ENCODE results near the gene CALML6.

CALML6 gene

DNA sequence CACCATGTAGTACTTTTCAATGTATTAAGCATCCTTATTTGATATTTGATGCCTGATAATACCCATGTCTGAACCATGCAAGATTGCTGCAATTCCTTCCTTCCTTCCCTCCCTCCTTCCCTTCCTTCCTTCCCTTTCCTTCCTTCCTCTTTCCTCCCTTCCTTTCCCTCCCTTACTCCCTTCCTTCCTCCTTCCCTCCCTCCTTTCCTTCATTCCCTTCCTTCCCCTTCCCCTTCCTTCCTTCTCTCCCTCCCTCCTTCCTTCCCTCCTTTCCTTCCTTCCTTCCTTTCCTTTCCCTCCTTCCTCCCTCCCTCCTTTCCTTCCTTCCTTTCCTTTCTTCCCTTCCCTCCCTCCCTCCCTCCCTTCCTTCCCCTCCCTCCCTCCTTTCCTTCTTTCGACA is 33.7 kb downstream of the CALML6 start:
- peaks cover 2% of the 10 kb centered on the region for H3K4me1 Mint-ChIP-seq (ENCODE audit: low read depth)
- H3K9me3 Mint-ChIP-seq: peaks cover 9% of the 10 kb centered on the region
- DNase-seq: no peak
- no peak overlapping the region for H3K4me3 Mint-ChIP-seq
- H3K27me3 Mint-ChIP-seq: peaks cover 14% of the 10 kb centered on the region
- H3K27ac Mint-ChIP-seq: no peak overlapping the region
- H3K36me3 Mint-ChIP-seq (ENCODE audit: low read depth): no peaks in the 10 kb centered on the region

DNA sequence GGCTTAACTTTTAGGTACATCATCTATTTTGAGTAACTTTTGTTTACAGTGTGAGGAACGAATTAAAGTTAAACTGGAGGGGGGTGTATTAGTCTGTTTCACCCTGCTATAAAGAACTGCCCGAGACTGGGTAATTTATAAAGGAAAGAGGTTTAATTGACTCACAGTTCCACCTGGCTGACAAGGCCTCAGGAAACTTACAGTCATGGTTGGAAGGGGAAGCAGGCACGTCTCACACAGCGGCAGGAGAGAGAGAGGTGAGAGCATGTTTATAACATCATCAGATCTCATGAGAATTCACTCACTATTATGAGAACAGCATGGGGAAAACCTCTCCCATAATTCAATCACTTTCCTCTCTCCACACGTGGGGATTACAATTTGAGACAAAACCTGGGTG is 35.9 kb downstream of the CALML6 start:
- peaks cover 9% of the 10 kb centered on the region for H3K9me3 Mint-ChIP-seq
- H3K4me3 Mint-ChIP-seq: no peak overlapping the region
- H3K27ac Mint-ChIP-seq: no peak overlapping the region
- H3K4me1 Mint-ChIP-seq (ENCODE audit: low read depth): peaks cover 2% of the 10 kb centered on the region
- DNase-seq: no peak
- H3K36me3 Mint-ChIP-seq (ENCODE audit: low read depth): no peaks in the 10 kb centered on the region
- peaks cover 10% of the 10 kb centered on the region for H3K27me3 Mint-ChIP-seq

DNA sequence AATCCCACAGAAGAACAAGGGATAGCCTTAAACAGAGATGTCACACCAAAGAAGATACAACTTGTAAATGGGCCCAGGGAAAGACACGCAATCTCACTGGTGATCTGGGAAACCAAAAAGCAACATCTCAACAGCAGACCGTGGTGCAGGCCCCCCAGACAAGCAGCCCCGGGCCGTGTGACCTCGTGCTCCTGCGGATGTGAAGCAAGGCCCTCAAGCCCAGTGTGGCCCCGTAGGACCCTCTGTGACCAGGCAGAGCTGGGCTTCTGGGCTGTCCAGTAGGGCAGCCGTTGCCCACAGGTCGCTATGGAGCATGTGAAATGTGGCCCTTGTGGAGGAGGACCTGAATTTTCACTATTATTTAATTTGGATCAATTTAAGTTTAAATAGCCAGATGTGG is 39.0 kb downstream of the CALML6 start:
- Mint-ChIP-seq H3K4me3 (no peak overlapping the region), H3K9me3 (peaks cover 9% of the 10 kb centered on the region), H3K27ac (no peak overlapping the region), H3K4me1 (ENCODE audit: low read depth) (peaks cover 2% of the 10 kb centered on the region), H3K27me3 (peaks cover 20% of the 10 kb centered on the region), H3K36me3 (ENCODE audit: low read depth) (no peaks in the 10 kb centered on the region)
- no peak for DNase-seq

DNA sequence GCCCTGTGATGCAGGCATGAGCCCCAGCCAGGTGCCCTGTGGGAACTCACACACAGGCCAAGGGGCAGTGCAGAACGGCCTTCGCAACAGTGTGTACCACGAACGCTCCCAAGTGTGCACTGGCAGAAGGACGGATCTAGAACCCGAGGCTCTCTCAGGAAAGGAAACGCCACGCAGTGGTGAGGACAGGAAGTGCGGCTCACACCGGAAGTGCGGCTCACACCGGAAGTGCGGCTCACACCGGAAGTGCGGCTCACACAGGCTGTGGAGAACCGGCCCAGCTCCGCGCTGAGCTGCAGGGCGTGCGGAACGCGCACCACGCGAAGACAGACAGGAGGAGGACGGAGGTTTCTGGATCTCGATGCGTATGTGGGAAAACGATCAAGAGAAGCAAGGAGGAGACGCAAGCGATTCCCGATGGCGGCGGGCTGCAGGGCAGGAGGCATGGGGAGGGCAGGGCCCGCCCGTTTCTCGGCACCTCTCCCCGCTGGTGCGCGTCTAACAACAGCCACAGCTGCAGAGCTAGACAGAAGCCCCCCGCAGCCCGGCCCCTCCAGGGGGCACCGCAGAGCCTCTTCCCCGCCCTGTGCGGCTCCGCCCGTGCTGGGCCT is 39.9 kb downstream of the CALML6 start:
- Mint-ChIP-seq H3K4me1 (ENCODE audit: low read depth) (peaks cover 7% of the 10 kb centered on the region), H3K4me3 (no peak overlapping the region)

DNA sequence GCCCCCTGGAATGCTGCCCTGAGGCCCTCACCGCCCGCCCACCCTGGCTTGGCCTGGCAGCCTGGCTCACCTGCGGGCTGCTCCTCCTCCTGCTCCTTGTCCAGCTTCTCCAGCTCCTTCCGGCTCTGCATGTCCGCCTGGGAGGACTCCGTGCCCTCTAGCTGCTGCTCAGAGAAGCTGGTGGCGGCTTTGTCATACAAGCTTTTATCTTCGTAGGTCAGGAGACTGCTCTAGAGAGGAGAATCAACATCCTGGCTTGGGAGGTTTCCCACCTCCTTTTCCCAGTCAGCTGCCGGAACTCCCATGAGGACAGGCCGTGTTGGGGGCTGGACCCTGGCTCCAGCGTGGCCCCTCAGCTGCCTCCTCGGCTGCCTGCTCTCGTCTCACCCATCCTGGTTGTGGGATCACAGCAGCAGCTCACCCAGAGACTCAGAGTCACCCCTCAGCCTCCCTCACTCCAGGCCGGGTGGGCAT is 40.6 kb downstream of the CALML6 start:
- Mint-ChIP-seq H3K27ac (no peak overlapping the region), H3K9me3 (peaks cover 9% of the 10 kb centered on the region), H3K4me1 (ENCODE audit: low read depth) (peaks cover 10% of the 10 kb centered on the region), H3K27me3 (peaks cover 23% of the 10 kb centered on the region), H3K4me3 (no peak overlapping the region), H3K36me3 (ENCODE audit: low read depth) (no peaks in the 10 kb centered on the region)
- DNase-seq: no peak

More for the DNA sequence above, 39.9 kb downstream of the CALML6 start:
- Mint-ChIP-seq H3K27ac (no peak overlapping the region), H3K36me3 (ENCODE audit: low read depth) (no peaks in the 10 kb centered on the region), H3K9me3 (peaks cover 9% of the 10 kb centered on the region), H3K27me3 (peaks cover 22% of the 10 kb centered on the region)
- DNase-seq: peak; percentile 45

DNA sequence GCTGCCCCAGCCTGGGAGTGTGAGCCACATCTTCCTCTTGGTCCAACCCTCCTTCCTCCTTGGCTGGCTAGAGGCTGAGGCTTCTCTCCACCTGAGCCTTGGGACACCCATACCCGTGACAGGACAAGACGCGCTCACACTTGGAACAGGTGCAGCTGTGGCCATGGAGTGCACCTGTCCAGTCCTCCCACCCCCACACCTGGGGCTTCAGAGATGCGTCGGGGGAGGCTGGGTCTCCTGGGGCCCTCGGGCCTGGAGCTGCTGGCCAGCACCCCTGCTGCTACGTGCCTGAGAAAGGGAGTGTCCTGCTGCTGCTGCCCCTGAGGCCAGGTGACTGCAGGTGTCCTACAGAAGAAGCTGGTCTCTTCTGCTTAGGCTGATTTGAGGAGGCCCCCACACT is 41.0 kb downstream of the CALML6 start:
- Mint-ChIP-seq H3K4me3 (no peak overlapping the region), H3K27ac (no peak overlapping the region), H3K9me3 (peaks cover 5% of the 10 kb centered on the region), H3K36me3 (ENCODE audit: low read depth) (no peaks in the 10 kb centered on the region), H3K27me3 (peaks cover 28% of the 10 kb centered on the region), H3K4me1 (ENCODE audit: low read depth) (peaks cover 10% of the 10 kb centered on the region)
- DNase-seq: no peak

DNA sequence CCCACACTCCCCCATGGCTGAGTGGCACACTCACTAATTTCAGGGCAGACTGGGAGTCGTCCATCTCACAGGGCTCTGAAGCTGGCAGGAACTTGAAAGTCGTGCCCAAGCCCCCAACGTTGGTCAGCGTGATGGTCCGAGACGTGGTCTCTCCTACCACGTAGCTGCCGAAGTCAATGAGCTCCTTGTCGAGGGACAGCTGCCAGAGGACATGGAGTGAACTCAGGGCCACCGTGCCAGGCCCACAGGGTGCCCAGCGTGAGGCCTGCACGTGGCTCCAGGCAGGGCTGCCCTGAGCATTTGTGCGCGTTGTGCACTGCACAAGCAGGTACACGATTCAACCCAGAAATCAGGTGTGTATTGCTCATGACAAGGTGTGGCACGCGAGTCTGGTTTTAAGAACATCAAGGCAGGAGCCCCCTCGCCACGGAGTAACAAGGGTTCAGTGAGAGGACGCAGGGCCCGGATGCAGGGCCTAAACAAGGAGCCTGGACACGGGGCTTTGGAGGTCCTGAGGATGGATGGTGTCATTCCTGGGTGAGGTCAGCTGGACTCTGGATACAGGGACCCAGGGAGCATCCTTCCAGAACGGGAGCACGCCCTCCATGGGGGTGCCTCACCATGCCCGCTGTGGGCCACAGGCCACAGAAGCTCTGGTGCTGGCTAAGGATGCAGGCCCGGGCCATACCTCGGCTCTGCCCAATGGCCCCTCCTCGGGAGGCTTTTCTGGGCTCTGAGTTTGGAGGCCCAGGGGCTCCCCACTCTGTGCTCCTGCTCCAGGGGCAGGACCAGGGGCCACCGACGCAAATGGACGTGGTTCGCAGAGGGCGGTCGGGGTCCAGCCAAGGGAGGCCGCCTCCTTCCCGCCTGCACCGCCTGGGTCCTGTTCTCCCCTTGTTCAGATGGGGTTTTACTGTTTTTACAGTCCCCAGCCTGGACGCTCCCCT is 41.8 kb downstream of the CALML6 start:
- no peak for DNase-seq
- Mint-ChIP-seq H3K27ac (no peak overlapping the region), H3K4me1 (ENCODE audit: low read depth) (peaks cover 10% of the 10 kb centered on the region), H3K4me3 (no peak overlapping the region), H3K27me3 (peaks cover 32% of the 10 kb centered on the region), H3K36me3 (ENCODE audit: low read depth) (no peaks in the 10 kb centered on the region), H3K9me3 (no peaks in the 10 kb centered on the region)

DNA sequence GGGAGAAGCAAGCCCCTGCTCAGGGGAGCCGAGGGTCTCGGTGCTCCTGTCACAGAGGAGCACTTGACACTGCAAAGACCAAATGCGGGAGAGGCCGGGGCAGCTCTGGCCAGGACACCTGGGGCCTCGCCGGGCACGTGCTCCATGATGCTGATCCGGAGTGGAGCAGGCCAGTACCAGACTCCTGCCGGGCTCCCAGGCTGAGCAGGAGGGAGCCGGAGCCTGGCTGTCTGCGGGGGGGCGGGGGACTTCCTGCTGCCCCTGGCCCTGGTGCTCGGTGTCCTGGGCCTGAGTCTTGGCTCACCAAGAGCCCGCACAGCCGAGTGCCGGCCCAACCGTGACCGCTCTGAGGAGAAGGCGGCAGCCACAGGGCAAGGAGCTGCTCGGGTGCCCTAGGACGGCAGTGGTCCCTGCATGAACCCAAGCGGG is 42.5 kb downstream of the CALML6 start:
- H3K4me1 Mint-ChIP-seq (ENCODE audit: low read depth): peaks cover 10% of the 10 kb centered on the region
- H3K36me3 Mint-ChIP-seq (ENCODE audit: low read depth): no peaks in the 10 kb centered on the region
- H3K9me3 Mint-ChIP-seq: no peaks in the 10 kb centered on the region
- peaks cover 35% of the 10 kb centered on the region for H3K27me3 Mint-ChIP-seq
- no peak overlapping the region for H3K4me3 Mint-ChIP-seq
- no peak overlapping the region for H3K27ac Mint-ChIP-seq
- no peak for DNase-seq

DNA sequence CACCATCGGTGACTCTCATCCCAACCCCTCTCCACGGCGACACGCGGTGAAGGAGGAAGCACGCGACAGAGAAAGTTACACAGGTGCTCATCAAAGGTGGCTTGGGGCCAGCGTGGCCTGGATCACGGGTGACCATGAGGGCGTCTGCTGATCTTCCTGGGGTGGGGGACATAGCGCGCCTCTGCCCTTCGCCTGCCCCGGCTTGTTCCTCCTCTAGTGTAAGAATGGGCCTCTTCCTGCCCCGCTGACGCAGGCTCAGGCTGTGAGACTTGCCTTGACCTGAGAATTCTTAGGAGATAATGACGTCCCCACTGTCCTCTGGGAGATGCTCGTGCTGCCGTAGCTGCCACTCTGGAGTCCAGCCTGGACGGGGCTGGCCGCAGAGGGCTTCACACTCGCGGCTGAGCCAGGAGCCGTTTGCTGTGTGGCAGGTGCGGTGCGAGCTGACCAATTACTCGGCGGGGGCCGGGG is 43.0 kb downstream of the CALML6 start:
- no peaks in the 10 kb centered on the region for H3K9me3 Mint-ChIP-seq
- no peak overlapping the region for H3K27ac Mint-ChIP-seq
- DNase-seq: no peak
- no peak overlapping the region for H3K4me3 Mint-ChIP-seq
- H3K36me3 Mint-ChIP-seq (ENCODE audit: low read depth): no peaks in the 10 kb centered on the region
- H3K4me1 Mint-ChIP-seq (ENCODE audit: low read depth): peaks cover 10% of the 10 kb centered on the region
- H3K27me3 Mint-ChIP-seq: peaks cover 39% of the 10 kb centered on the region

DNA sequence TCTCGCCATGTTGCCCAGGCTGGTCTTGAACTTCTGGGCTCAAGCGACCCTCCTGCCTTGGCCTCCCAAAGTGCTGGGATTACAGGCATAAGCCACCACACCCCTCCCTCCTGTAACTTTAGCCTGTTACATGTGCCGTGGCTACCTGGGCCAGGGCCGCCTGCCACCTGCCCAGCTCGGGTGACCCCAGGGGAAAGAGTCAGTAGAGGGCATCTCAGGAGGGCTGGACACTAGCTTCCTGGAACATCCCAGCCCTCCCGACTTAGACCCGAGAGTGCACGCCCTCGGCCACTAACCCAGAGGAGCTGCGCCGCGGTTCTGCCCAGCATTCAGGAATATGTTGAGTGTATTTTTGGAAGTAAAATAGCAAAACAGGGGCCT is 44.4 kb downstream of the CALML6 start:
- no peaks in the 10 kb centered on the region for H3K36me3 Mint-ChIP-seq (ENCODE audit: low read depth)
- H3K4me1 Mint-ChIP-seq (ENCODE audit: low read depth): peaks cover 10% of the 10 kb centered on the region
- peaks cover 41% of the 10 kb centered on the region for H3K27me3 Mint-ChIP-seq
- no peaks in the 10 kb centered on the region for H3K9me3 Mint-ChIP-seq
- no peak overlapping the region for H3K4me3 Mint-ChIP-seq
- no peak for DNase-seq
- H3K27ac Mint-ChIP-seq: no peak overlapping the region

DNA sequence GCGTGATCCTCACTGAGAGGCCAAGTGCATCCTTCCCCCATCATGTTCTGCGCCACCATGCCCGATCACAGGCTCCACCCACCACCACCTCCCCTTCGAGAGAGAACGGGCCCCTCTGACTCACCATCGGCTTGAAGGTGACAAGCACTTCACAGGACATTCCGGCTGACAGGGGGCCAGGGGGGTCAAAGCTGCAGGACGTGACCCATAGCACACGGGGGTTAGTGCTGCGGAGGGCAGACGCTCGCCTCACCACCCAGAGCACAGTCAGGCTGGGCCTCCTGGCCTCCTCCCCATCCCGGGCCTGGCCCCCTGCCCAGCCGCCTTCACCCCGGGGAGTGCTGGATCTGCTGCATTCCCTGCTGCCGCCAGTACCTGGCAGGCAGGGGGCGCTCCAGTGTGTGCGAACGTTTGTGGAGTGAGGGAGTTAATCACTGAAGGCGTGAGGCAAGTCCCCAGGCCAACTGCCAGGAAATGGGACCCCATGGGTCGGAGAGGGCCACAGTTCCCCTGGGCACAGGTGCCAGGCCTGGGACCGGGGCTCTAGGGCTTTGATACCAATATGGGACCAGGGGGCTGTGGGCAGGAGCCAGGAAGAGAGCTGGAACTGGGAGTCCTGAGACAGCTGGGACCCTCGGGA is 44.9 kb downstream of the CALML6 start:
- Mint-ChIP-seq H3K27me3 (peaks cover 41% of the 10 kb centered on the region), H3K27ac (no peak overlapping the region), H3K36me3 (ENCODE audit: low read depth) (no peaks in the 10 kb centered on the region), H3K4me1 (ENCODE audit: low read depth) (peaks cover 9% of the 10 kb centered on the region), H3K4me3 (no peak overlapping the region), H3K9me3 (no peaks in the 10 kb centered on the region)
- DNase-seq: peak; percentile 83

DNA sequence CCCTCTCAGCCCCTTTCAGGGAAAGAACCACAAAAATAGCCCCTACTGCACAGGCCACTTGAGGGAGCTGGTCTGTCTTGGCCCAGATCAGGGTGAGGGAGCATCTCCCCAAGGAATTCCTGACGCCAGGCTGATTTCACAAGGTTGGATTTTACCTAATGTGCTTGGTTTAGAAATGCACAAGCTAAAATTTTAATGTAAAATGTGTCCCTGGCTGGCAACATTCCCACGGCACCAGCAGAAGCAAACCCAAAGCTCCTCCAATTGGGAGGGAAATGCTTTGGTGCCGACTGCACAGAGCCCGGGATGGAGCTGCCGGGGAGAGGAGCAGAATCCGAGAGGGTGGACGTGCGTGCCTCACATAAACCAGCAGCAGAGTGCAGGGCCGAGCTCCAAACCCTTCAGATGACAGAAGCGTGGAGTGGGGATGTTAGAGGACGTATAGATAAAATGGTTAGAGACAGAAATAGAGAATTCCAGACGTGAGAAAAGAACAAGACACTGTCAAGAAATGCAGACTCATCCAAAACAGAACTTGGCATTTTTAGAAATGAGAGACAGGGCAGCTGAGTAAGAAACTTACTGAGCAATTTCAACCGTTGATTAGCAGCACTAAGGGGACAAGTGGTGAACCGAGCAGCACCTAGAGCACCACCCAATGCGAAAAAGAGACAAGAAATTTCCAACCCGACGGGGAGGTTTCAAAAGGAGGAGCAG is 45.6 kb downstream of the CALML6 start:
- H3K9me3 Mint-ChIP-seq: no peaks in the 10 kb centered on the region
- DNase-seq: no peak
- H3K27ac Mint-ChIP-seq: no peak overlapping the region
- no peak overlapping the region for H3K4me3 Mint-ChIP-seq
- peaks cover 41% of the 10 kb centered on the region for H3K27me3 Mint-ChIP-seq
- peaks cover 8% of the 10 kb centered on the region for H3K4me1 Mint-ChIP-seq (ENCODE audit: low read depth)
- no peaks in the 10 kb centered on the region for H3K36me3 Mint-ChIP-seq (ENCODE audit: low read depth)

DNA sequence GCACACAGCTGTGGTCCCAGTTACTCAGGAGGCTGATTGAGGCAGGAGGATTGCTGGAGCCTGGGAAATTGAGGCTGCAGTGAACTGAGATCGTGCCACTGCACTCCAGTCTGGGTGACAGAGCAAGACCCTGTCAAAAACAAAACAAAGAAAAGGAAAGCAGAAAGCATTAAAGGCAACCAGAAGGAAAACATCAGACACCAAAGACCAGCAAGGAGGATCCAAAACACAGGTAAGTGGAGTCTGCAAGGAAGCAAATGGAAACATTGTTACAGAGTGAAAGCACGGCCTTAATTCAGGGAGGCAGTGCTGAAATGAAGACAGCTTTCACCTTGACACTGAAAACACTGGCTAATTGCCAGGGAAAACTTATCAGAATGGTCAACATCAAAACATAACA is 47.7 kb downstream of the CALML6 start:
- Mint-ChIP-seq H3K27me3 (peaks cover 41% of the 10 kb centered on the region), H3K4me1 (ENCODE audit: low read depth) (peaks cover 8% of the 10 kb centered on the region), H3K9me3 (no peaks in the 10 kb centered on the region), H3K27ac (no peak overlapping the region), H3K4me3 (no peak overlapping the region), H3K36me3 (ENCODE audit: low read depth) (no peaks in the 10 kb centered on the region)
- DNase-seq: no peak

DNA sequence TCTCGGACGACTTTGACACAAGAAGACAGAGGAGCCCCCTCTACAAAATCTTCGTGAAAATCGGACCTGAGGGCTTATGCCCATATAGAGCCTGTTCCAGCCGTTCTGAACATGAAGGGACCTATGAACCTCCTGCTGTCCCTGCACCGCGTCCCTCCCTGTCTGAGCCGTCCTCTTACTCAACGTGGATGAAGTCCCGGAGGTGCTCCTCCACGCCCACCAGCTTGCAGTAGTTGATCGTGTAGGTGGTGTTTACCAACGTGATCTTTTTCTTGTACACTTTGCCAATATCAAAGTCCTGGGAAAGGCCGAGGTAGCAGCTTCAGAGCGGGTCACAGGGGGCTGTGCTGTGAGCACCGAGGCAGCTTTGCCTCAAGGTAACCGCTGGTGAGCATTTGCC is 48.5 kb downstream of the CALML6 start:
- no peaks in the 10 kb centered on the region for H3K9me3 Mint-ChIP-seq
- peaks cover 36% of the 10 kb centered on the region for H3K27me3 Mint-ChIP-seq
- H3K36me3 Mint-ChIP-seq (ENCODE audit: low read depth): no peaks in the 10 kb centered on the region
- no peak overlapping the region for H3K27ac Mint-ChIP-seq
- peaks cover 8% of the 10 kb centered on the region for H3K4me1 Mint-ChIP-seq (ENCODE audit: low read depth)
- no peak for DNase-seq
- H3K4me3 Mint-ChIP-seq: no peak overlapping the region
